NCI-H1436 treated with DMSO at 0.1 percent for 48 hours (cell line): Measurements from ENCODE around the gene MAN1A1.

Experiments used
- DNase-seq: peaks from one replicate; lab custom pipeline; 2025; lab: John Stamatoyannopoulos, UW

Gene MAN1A1

DNA sequence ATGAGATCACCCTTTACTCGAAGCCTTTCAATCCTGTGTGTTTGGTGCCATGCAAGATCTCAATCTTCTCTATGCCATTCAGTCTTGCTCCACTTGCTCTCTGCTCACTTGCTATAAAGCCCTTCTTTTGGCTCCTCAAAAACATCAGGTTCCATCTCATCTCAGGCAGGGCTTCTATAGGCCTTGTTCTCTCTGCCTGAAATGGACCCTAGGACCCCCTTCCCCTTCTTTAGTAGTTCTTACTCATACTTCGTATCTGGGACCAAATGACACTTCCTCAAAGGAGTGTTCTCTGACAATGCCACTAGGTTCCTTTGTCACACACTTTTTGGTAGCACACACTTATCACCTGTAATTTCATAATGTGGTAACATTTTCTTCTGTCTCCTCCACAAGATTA, 154.4 kb downstream of the MAN1A1 start:
- DNase-seq, result no peak

DNA sequence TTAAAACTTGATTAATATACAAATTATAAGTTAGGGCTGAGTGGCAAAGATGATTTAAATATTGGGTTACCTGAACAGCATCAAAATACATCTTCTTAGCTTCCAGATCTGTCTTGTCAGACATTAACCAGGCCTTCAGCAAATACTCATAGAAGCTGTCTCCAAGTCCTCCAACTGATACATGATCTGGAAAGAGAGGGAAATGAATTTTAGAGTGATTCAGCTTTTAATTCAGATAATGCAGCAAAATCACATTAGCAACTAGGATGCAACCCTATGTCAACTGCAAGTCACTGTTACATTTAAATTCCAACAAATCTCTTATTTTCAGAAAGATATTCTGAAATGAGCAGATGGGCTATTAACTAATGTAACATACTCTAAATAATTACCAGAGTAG, 155.9 kb downstream of the MAN1A1 start:
- no peak for DNase-seq

DNA sequence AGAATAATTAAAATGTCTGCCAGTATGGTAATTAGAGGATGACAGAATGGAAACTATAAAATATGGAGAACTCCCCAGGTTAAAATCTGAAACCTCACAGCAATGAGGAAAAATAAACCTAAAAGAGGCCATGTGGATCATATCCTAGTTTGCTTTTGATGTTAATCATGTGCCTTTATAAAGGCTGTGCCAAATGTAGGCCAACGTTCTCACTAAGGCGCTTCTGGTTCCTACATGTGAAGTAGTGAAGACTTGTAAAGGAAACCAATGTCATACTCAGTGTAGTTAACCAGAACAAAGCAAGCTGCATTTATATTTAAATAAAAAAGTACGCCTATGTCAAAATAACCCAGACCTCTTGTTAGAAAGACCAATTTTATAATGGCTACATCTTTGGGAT, 157.4 kb downstream of the MAN1A1 start:
- no peak for DNase-seq

DNA sequence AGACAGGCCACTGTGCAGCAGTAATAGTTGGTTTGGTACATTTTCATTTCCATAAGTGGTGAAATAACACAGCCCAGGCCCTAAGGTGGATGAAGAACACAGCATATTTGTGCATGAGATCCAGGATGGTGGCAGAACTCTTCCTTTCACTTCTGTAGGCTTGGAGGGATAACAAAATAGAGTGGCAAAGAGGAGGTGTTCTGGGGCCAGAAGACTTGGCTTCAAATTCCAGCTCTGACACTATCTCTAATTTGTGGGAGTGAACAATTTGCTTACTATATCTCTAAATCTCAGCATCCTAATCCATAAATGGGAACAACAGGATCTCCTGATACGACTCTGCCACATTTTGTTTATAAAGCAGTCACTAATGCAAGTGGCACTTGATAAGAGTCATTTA, 159.4 kb downstream of the MAN1A1 start:
- DNase-seq, result no peak

DNA sequence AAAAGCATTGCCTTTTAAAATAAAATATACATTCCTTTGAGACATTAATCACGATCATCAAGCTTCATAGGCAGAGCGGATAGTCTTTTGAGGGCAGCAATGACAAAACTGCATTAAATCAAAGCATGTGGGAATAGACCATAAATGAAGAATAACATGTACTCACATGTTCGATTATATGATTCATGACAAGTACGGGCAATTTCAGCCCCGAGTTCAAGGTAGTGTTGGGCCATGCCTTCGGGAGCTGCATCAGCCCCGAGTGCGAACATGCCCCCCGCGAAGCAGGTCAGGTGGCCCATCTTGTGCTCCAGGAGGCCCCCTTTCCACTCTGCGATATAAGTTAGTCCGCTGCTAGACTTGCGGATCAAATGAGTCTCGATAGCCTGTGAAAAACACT, 160.1 kb downstream of the MAN1A1 start:
- DNase-seq, result no peak

DNA sequence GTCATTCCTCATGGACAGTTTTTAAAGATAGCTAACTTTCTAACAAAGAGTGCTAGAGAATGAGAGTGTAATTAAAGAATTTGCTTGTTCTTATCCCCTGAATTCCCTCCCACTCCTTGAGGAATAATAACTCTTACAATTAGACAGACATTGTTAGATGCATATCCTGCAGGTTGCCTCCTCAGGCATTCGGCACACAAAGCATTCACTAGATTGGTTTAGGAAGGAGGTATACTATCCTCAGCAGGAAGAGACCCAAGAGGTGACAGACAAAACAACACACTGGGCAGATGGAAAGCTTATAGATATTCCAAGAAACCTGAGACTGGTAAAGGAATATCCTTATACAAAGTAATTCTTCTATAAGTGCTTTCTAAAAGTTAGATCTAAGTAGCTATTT, 162.0 kb downstream of the MAN1A1 start:
- no peak for DNase-seq

DNA sequence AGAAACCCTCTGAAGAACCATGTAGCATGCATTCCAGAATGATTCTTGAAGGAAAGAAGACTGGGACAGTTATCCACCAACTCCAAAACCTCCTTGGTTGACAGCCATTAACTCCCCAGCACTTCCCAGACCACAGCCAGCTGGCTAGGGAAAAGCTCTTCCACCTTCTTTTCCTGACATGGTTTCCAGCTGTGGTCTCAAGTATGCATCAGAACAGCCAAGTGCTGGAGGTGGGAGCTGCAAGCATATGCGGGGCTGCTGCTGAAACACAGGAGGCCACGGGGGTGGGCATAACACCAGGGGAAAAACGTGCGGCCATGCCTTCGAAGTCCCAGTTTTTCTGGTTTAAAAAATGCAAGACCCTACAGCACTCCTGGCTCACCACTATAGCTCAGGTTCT, 163.1 kb downstream of the MAN1A1 start:
- DNase-seq, result no peak

DNA sequence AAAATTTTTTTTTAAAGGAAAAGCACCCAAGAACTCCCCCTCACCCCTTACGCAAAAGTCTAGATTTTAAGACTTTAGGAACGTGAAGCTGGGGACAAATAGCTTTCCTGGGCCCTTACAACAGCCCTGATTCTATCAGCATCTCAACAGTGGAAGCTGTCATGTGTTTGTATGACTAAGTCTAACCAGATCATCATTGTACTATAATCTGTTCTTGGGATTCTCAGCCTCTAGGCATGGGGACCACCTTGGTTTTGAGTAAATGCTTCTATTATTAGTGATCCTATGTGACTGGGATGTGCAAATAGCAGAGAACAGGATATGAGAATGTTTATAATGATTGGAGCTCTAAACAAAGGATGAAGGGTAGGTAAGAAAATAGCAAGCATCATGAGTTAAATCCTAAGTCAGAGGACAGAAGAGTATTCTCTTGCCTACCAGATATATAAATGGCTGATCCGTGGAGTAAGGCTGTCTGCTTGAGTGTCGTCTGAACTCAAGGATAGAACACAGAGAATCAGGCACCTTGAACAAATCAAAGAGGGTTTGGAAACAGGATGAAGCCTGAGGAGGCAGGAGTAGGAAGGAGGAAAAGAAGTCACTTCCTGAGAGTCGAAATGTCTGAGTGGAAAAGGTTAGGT, 165.4 kb downstream of the MAN1A1 start:
- no peak for DNase-seq

DNA sequence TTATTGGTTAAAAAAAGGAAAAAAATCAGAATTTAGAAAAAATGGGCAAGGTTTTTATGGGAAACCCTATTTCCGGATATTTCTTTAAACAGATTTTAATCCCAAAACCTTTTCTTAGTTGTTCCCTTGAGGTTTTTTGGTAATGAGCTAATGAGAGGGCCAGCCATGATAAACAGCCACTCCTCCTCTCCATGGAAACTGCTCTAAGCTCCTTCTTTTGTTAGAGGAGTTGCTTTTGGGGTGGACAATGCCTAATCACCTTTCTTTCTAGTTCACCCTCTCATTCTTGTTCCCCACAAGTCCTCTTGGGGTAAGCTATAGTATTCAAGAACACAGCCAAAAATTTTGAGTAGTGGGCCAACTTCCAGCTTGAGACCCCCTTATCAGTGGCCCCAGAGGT, 166.1 kb downstream of the MAN1A1 start:
- DNase-seq, result no peak

DNA sequence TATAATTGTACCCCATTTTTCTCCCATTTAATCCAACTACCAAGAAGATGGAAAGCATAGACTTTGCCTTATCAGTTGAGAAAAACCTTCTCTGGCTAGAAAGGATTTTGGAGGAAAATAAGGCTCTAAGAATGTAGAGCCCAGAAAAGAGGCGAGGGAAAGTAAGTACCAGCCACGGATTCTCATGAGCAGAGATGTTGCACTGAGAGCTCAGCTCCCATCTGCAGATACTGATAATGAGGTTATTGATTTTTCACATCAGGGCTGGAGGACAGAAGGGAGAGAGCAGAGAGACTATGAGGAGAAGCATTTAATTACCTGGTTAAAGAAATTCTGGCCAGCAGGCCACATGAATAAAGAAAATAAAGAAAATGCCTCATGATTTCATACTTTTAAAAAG, 166.7 kb downstream of the MAN1A1 start:
- DNase-seq, result no peak

DNA sequence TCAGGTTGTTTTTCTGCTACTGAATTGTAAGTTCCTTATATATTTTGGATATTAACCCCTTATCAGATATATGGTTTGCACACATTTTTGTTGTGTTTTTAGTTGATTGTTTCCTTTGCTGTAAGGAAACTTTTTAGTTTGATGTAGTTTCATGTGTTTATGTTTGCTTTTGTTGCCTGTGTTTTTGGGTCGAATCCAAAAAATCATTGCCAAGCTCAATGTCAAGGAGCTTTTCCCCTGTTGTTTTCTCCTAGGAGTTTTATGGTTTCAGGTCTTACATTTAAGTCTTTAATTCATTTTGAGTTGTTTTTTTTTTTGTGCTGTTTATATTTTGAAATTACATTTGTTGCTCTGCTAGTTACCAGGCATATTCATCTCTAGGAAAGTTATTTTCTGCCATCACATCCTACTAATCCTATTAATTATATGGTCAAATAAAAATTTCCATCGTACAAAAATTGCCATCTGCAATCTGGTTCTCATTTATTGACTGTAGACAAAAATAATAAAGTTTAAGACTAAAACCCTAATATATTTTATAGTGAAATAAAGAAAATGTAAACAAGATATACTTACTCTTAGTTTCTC, 167.3 kb downstream of the MAN1A1 start:
- DNase-seq, result no peak

DNA sequence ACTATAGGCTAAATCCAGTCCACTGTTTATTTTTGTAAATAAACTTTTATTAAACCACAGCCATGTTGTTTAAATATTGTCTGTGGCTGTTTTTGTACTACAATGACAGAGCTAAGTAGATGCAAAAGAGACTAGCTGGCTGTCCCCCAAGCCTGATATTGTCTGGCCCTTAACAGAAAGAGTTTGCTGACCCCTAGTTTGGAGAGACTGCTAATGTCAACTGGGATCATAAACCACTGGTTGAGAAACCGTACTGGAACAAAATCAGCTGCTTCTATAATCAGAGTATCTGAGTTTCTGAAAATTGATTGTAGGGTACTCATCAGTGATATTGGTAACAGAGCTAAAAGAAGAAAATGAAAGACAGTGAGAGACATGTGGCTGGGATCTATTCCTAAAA, 168.5 kb downstream of the MAN1A1 start:
- DNase-seq, result no peak

DNA sequence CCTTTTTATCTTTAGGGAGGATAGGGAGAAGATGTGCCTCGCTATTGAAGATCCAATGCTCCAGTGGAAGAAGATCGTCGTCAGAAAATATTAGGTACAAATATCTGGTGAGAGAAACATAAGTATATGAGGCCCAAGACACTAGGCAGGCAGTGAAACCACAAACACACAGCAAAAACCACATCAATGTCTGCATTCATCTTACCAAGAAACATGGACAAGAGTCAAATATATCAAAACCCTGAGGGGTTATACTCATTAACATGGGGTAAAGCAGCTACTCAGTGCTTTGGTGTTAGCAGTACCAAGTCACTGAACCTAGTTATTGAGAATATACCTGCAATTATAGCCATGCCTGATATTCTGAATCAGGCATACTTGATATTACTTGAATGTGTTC, 169.7 kb downstream of the MAN1A1 start:
- DNase-seq, result no peak

DNA sequence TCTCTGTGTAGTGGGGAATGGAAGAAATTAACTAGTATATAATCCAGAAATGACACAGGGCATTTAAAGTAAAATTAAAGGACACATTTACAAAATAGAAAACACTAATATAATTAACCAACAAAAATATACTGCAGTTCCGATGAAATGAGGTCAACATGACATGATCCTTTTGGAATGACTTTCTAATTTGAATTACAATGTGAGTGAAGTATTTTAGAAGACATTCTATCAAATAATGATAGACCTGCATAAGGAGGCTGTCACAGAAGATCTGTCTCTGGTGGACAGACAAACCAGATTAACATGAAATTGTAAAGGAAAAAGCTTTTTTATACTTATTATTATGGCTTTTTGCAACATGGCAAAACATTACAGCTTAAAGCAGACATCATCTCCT, 170.5 kb downstream of the MAN1A1 start:
- no peak for DNase-seq

DNA sequence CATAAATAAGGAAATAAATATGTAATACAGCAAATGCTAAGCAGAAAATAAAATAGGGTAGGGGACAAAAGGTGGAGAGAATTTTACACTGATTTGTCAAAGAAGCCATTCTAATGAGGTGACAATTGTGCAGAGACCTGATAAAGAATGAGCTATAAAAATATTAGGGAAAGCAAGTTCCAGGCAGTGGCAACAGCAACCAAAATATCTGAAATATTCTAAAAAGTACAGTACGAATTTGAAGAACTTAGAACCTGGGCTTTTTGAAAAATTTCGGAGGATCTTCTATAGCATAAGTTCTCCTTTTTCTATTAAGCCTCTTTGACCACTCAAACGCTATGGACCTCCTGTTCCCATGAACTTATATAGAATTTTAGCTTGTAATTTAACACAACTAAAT, 173.1 kb downstream of the MAN1A1 start:
- DNase-seq, result no peak

DNA sequence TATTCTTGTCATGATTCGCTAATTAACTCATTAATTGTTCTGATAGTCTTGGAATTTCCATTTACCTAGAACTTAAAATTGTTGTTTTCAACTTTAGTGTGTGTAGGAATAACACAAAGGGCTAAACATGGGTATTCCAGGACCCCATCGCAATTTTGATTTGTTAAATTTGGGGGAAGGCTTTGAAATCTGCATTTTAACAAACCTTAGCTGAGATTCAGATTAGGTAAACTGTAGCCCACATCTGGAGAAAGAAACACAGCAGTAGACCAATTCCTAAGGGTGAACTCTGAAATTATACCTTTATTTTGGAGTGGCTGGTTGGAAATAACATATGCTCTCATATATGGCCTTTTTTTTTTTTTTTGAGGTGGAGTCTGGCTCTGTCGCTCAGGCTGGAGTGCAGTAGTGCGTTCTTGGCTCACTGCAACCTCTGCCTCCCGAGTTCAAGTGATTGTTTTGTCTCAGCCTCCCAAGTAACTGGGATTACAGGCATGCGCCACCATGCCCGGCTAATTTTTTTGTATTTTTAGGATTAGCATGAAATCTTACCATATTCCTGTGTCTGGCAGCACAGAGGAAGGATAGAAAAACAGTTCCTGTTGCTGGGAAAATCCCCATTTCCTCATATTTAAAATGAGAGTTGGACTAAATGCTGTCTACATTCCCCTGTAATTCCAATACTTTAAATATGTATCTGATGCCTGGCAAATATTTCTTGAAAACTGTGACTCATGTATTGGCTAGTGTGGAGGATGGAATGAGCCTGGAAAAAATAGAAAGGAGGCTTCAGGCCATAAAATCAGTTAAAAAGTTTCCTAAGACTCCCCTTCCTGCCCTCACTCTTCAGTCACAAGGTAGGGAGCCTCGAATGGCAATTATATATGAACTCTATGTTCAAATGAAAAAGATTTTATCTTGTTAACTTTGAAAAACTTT, 174.4 kb downstream of the MAN1A1 start:
- DNase-seq, result no peak

DNA sequence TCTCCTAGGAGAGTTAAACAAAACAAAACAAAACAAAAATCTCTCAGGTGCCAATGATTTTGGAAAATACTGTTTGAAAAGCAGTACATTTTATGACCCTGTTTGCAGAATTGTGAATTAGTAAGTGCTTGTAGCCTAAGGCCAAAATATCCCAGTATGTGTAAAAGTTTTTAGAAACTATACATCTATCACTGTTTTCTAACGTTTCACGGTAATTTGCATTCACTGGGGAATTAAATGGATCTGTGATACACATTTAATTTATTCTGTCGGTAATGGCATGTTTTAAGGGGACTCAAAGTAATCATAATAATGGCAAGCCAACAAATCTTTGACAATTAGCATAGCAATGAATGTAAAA, 175.5 kb downstream of the MAN1A1 start:
- DNase-seq, result no peak

DNA sequence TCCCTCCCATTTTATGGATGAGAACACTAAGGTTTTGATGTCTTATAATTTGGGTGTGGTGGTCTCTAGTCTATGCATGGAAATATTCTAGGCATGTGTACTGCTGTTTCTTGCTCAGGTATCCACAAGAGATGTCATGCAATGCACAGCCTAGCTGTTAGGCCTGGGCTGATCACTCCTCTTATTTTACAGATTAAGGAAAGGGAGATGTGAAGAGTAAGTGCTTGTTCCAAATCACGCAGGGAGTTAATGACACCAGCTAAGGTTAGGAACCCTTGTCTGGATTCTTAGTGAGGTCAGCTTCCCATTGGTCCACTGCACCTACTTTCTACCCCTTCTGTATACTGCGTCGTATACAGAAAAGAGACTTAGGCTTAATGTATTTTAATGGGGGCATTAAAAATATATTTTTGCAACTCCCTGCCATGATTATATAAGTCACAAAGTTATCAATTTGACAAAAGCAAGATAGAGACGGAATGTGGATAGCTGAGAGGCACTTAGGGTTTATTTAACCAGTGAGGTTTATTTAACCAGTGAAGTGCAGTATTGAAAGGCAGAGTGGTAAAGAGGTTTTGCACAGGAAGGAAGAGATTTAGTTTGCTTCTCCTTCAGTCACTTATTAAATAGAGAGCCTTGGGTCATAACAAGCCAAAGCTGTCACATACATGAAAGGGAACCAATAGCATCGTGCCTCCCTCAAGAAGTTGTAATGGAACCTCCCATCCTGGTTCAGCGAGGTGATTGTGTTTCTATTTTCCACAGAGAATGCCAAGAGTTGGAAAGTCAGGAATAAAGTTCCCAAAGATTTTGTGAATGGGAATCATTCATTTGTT, 176.1 kb downstream of the MAN1A1 start:
- DNase-seq, result no peak

DNA sequence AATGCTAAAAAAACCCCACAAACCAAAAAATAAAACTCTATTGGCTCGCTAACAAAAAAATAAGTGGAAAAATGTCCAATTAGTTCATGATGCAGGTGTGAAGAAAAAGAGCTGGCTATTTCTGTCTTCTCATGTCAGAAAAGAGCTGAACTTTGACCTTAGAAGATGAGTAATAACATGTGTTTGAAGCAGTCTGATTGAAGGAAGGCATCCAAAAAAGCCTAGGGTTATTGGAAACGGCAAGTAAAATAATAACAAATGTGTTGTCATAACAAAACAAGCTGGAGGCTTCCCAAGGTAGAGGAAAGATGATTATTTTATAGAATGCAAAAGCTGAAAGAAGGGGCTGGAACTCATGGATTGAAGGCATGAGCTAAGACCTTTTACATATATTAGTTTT, 176.7 kb downstream of the MAN1A1 start:
- DNase-seq, result no peak

DNA sequence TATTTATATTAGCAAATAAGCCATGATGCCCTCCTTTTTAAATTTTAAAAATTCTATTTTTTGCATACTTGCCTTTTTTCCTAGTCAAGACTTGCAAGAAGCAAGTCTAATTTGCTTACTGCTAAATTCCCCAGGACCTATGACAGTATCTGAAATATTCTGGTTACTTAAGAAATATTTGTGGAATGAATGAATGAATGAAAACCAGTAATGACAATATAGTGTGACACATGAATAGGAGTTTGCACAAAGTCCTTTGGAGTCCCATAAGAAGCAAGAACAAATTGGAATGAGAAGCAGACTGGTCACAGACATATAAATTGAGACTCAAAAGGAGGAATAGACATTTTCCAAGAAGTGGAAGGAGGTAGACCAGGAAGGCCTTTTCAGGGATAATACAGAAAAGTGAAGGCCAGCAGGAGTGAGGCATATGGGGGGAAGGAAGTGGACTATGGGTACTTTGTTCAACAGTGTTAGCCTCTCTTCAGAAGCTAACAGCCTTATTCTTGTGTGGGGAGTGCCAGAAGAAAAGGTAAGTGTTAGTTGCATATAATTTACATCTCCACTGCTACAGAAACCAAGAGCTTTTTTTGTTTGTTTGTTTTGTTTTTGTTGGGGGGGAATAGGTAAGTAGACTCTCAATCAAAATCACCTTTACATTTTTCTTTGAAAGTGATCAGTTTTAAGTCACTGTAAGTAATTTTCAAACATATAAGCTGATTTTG, 177.5 kb downstream of the MAN1A1 start:
- DNase-seq, result no peak

DNA sequence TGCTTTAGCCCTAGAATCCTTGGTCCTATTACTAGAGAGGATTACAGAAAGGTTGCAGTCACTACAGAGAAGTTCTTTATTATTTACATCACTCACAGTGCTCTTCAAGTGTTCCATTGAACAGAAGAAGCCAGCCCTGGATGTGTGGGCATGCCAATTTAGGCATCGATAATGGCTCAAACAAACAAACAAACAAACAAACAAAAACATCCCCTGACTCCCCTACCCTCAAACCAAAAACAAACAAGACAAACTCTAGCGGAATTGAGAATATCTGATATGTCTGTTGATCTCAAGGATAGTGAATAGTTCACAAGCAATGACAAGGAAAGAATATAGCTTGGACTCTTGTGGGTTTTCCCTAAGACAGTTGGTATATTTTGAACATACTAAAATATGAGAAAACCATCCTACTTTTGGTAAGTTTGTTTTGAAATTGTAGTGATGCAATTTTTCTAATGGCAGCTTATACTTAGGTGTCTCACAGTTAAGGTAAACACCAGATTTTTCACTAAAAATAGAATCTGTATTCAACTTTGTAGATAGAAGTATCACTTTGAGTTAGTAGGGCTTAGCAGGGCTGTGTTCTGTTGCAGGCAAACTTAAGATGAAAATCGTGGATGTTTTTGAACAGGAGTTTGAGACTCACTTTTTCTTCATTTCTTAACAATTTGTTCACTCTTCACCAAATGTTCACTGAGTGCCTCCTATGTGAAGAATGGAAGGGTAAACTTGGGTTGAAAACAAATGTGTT, 178.3 kb downstream of the MAN1A1 start:
- no peak for DNase-seq
